Activated CD4-positive, alpha-beta T cell treated with anti-CD3 and anti-CD28 coated beads for 48 hours (primary cell): ENCODE measurements around the gene CYP2W1.
A peak's percentile ranks its signal among the peaks of the same experiment; 100 is the strongest.

ENCODE experiments used
- DNase-seq: peaks from one replicate; pipeline ENCODE4 v3.0.0-alpha.2; 2020

CYP2W1 gene

DNA sequence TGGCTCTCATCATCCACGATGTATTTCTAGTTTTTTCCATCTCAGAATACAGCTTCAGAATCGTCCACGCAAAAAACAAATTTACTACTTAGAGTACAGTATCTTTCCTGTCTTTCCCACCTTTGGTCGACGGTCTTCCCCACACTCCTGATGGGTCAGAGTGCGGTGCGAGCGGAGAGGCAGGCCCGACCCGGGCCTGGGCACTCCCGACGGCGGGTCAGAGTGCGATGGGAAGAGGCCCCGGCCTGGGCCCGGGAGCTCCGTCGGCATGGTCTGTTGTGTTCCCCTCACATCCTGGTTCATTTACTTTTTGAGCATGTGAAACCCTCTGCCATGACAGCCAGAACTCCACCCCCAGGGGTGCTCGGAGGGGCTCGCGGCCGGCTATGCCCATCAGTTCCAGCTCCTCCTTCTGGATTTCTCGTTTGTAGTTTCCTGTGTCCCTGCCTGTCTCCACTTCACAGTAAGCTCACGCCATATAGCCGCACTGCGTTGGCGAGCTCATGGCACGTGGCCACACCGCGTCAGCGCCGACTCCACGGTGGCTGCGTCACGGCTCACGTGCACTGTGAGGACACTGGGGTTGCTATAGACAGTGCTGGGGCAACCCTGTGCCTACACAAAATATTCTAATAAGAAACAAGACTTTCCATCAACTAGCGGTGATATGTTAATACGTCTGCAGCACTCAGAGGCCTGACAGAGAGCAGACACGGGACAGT lies 15.5 kb upstream of the CYP2W1 start:
- DNase-seq = no peak

GRCh38 chr7:968205-969105 lies 14.5 kb upstream of the CYP2W1 start:
- DNase-seq = no peak

DNA sequence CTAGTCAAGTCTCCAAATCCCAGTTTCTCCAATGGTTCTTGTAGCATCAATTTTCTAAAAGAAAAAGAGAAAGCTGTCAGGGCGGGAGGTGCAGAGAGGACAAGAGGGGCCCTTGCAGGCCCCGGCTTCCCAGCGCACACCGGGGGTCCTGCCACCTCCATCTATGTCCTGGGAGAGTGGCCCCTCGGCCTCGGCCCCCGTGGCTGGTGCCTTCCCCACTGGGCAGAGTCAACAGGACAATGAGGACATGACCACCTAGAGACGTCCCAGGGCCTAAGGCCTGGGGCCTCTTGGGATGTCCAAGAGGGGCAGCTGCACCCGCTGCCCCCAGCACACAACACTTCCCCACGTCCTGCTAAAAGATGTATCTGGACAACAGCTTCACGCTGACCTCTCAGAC lies 13.6 kb upstream of the CYP2W1 start:
- DNase-seq = no peak

GRCh38 chr7:970744-971143 lies 12.2 kb upstream of the CYP2W1 start:
- no peak for DNase-seq

DNA sequence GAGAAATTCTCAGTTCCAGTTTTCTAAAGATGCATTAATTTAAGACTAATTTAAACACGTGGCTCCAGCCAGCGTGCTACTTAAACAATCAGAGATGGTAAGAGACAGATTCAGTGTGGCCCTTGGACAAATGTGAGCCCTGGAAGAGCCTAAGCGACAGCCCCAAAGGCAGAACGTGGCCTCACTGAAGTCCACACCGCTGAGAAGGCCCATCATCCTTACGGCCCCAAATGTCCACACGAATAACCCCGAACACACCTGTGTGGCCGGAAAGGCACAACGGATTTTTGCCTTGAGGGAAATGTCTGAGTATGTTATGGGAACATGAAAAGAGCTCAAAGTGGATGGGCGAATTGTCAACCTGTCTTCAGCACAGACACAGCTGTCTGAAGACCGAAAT lies 10.9 kb upstream of the CYP2W1 start:
- DNase-seq = no peak

GRCh38 chr7:972676-973309 lies 10.2 kb upstream of the CYP2W1 start:
- DNase-seq = no peak

- no peak for DNase-seq
Observed at GRCh38 chr7:973312-973711, 9.7 kb upstream of the CYP2W1 start.

GRCh38 chr7:974172-974571 lies 8.8 kb upstream of the CYP2W1 start:
- DNase-seq = no peak

DNA sequence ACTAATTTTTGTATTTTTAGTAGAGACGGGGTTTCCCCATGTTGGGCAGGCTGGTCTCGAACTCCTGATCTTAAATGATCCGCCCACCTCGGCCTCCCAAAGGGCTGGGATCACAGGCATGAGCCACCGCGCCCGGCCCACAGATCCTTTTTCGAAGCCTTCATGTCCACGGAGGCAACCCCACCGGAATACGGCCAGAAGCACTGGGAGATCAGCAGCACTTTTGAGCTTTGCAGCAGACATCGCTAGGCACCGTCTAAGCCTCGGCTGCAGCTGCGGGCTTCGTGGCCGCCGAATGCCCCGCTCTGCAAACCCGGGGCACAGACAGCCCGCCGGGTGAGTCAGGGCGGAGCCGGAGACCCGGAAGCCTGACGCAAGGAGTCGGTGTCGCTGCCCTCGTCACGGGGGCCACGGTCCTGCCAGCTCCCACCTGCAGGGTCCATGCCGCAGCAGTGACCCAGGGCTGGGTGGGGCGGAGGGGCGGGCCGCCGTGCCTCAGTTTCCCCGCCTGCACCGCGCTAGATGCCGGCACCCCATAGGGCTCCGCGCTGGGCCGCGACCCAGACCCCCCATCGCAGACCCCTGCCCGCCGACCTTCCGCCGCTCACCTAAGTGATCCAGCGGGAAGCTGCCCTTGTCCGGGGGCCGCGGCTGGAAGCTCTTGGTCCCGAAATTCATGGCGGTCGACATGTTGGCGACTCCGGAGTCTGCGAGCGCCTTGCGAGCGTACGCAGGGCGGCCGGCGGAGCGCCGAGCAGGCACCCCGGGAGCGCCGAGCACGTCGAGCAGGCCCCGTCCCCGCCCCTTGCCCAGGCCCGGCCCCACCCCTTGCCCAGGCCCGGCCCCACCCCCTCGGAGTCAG lies 7.9 kb upstream of the CYP2W1 start, which contains the start of gene COX19:
Gene COX19, minus strand, starts transcription at position 730 of the 862 bp plus-strand sequence. Its CDS starts 40 bp downstream, at position 690.
- peak; percentile 93 for DNase-seq

DNA sequence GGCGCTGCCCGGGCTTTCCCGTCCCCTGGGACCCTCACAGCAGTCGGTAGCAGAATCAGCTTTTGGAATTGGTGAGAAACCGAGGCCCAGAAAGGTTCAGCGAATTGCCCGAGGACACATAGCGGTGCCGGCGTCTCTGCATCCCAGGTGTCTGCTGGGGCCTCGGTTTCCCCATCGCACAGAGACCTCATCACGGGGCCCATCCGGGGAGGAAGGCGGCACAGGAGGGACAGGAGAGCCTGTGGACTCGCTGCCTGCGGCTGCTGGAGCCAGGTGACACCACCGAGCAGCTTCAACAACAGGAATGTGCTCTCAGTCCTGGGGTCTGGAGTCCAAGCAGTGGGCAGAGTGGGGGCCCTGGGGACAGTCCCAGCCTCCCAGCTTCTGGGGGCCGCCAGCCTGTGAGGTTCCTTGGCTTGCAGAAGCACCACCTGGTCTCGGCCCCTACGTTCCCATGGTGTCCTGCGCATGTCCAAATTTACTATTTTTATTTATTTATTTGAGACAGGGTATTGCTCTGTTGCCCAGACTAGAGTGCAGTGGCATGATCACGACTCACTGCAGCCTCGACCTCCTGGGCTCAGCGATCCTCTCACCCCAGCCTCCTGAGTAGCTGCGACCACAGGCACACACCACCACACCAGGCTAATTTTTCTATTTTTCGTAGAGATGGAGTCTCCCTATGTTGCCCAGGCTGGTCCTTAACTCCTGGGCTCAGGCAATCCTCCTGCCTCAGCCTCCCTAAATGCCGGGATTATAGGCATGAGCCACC lies 7.1 kb upstream of the CYP2W1 start:
- DNase-seq = no peak

GRCh38 chr7:976901-977325 lies 6.1 kb upstream of the CYP2W1 start:
- DNase-seq = no peak

DNA sequence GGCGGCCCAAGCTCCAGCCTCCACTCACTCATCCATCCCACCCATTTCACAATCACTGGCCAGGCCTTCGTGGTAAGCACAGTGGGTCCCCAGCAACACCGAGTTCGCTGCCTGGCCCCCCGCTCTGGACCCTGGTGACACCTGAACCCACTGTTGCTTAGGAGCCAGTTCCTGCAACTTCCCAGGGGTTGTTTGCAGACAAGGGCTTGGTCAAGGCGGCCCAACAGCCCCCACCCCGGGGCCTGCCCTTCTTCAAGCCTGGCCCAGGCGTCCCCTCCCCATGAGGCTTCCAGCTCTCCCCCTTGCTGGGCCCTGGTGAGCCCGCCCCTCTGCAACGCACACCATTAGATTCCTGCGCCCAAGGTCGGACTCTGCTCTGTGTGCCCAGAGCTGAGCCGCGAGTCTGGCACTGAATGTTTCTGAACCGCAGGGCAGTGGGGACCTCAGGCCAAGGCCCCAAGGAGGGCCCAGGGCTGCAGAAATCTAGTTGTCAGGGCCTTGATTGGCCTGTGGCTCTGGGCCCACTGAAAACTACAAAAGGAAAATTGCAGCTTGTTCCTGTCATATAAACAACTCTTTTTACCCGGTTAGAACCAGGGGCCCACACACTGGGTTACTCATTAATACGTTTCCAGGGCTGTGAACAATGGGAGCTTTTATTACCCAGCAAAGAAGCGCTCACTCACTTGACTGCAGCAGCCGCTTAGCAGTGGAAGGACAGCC lies 5.5 kb upstream of the CYP2W1 start:
- DNase-seq = no peak

- no peak for DNase-seq
Observed at GRCh38 chr7:978049-978346, 5.0 kb upstream of the CYP2W1 start.

GRCh38 chr7:978416-979091 lies 4.4 kb upstream of the CYP2W1 start:
- no peak for DNase-seq

DNA sequence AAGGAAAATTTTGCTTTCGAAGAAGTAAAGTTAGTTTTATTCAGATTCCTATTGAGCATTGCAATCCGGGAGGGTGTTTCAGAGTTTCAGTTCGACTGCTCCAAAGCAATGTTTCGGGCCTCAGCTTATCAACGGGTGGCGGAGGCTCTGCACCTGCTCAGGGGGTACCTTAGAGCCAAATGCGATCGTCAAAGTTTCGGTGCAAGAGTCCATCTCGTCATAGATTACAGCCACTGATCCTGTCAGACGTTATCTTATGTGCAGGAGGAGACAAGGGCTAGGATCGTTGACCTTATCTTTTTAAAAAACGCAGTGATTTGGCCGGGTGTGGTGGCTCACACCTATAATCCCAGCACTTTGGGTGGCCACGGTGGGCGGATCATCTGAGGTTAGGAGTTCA lies 3.8 kb upstream of the CYP2W1 start:
- no peak for DNase-seq

GRCh38 chr7:979886-980571 lies 3.0 kb upstream of the CYP2W1 start:
- no peak for DNase-seq

GRCh38 chr7:981793-982510 lies 1.0 kb upstream of the CYP2W1 start:
- DNase-seq = no peak

- DNase-seq = no peak
Observed at GRCh38 chr7:982511-983003, 424 bp upstream of the CYP2W1 start.

DNA sequence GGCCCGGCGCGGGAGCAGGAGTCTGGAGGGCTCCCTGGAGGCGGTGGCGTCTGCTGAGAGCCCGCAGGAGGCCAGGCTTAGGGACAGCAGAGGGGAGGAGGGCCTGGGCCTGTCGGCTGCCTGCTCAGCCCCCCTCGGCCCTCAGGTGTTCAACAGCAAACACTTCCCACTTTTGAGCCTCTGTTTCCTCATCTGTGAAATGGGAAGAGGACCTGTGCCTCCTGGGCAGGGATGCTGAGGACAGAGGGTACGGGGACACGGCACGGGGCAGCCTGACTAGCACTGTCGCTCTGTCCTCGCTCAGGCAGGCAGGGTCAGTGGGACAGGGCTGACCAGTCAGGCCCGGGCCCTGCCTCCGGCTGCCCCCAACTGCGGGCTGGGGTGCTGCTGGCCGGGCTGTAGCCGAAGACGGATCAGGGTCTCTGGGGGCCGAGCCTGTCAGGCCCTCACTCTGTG lies 663 bp downstream of the CYP2W1 start:
- DNase-seq = no peak
